Effector CD4-positive, alpha-beta T cell (primary cell): ENCODE measurements around the gene CASP2.

Experiments
- DNase-seq: peaks from one replicate; pipeline ENCODE4 v3.0.0-alpha.2; 2020

CASP2 gene

DNA sequence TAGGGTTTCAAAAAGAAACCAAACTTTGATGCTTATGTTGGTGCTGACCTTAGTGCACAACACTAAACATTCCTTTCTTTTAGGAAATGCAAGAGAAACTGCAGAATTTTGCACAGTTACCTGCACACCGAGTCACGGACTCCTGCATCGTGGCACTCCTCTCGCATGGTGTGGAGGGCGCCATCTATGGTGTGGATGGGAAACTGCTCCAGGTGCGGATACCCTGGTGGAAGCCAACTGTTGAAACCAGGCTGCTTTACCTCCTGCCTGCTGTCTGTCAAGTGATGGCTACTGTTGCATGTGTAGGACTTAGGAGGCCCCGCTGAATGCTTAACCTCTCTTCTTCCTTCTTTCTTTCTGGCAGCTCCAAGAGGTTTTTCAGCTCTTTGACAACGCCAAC, 11.7 kb downstream of the CASP2 start:
- DNase-seq, result peak; percentile 60

DNA sequence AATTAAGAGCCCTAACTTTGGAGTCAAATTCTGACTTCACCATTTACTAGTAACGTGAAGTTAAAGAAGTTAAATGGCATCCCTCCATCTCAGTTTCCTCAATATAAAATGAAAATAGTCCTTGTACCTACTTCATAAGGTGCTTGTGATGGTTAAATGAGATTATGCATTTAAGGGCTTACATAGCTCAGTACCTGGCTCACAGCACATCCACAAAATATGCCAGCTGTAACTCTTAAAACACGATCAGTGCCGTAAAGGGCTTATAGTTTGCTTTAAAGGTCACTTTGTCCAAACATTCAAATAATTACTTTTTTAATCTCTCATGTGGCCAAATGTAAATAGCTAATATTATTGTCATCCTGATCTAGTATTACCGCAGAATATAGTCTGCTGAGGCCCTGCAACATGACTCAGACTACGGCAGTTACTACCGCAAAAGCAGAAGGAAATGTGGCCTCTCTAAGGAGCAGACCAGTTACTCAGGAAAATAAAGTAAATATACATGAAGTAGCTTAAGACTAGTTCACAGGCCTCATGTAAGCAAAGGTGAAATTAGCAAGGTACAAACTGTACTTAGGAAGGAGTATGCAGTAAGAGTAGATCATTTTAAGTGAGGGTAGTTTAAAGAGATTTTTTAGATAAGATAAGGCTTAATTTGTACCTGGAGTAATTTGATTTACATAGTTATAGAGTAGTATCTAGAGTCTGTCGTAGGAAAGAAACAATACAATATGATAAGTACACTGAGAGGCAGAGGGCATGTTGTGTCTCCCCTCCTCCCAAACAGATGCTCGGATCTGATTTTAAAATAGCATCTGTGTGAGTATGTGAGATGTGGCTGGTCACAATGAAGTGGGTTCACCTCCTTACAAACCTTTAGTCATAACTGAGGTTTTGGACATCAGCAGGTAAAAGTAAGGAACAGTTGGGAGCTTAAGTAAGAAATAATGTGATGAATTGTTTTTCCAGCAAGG, 13.1 kb downstream of the CASP2 start:
- no peak for DNase-seq

DNA sequence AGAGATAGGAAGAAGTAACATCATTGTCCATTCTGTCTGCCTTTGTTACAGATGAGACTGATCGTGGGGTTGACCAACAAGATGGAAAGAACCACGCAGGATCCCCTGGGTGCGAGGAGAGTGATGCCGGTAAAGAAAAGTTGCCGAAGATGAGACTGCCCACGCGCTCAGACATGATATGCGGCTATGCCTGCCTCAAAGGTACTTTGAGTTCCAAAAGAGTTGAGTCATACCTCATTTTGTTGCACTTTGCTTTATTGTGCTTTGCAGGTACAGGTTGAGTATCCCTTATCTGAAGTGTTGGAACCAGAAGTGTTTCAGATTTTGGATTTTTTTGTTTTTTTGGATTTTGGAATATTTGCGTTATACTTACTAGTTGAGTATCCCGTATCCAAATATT, 15.6 kb downstream of the CASP2 start:
- no peak for DNase-seq

DNA sequence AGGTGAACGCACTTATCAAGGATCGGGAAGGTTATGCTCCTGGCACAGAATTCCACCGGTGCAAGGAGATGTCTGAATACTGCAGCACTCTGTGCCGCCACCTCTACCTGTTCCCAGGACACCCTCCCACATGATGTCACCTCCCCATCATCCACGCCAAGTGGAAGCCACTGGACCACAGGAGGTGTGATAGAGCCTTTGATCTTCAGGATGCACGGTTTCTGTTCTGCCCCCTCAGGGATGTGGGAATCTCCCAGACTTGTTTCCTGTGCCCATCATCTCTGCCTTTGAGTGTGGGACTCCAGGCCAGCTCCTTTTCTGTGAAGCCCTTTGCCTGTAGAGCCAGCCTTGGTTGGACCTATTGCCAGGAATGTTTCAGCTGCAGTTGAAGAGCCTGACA, 16.8 kb downstream of the CASP2 start:
- no peak for DNase-seq

DNA sequence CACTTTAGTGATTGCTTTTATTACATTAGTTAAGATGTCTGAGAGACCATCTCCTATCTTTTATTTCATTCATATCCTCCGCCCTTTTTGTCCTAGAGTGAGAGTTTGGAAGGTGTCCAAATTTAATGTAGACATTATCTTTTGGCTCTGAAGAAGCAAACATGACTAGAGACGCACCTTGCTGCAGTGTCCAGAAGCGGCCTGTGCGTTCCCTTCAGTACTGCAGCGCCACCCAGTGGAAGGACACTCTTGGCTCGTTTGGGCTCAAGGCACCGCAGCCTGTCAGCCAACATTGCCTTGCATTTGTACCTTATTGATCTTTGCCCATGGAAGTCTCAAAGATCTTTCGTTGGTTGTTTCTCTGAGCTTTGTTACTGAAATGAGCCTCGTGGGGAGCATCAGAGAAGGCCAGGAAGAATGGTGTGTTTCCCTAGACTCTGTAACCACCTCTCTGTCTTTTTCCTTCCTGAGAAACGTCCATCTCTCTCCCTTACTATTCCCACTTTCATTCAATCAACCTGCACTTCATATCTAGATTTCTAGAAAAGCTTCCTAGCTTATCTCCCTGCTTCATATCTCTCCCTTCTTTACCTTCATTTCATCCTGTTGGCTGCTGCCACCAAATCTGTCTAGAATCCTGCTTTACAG, 17.4 kb downstream of the CASP2 start:
- peak; percentile 62 for DNase-seq

DNA sequence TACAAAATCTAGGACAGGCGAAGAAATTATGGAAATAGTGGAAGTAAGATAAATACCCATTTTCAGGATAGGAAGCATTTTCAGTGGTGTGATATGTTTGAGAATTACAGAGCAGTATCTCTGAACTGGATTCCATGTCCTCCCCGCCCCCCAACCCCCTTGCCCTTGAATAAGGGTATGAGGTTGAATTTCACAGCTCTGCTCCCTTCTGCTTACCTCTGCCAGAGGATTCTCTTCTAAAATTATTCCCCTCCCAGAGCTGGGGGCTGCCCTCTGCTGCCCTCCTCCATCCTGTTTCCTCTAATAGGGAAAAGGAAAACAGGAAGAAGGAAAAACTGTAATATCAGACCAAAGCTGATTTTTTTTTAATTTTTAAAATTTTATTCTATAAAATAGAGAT, 20.5 kb downstream of the CASP2 start:
- DNase-seq, result no peak

DNA sequence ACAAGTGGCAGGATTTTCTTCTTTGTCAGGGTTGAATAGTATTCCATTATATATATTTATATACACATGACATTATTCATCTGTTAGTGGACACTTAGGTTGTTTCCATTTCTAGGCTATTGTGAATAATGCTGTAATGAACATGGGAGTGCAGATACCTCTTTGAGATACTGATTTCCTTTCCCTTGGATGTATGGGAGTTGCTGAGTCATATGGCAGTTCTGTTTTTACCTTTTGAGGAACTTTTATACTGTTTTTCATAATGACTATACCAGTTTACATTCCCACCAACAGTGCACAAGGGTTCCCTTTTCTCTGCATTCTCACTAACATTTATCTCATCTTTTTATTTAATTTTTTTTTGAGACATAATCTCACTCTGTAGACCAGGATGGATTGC, 26.0 kb downstream of the CASP2 start:
- no peak for DNase-seq

DNA sequence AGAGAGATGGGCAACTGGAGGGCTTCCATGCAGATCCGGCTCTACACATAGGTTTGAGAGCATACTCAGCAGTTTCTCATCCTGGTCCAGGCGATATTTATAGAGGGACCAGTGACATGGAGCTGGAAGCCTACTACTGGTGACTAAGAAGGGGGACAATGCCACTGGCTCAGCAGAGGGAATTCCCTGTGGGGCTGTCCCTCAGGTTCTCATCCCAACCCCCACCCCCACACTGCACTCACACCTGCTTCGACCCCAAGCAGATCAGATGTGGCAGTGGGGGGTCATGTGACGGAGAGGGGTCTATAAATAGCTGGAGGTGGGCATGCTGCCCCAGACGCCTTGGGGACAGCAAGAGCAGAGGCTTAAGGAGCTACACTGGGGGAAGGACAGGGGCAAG, 27.6 kb downstream of the CASP2 start, which contains the start of gene CLCN1:
Gene CLCN1 (plus strand): TSS at position 336 of the 400 bp plus-strand sequence. CDS start 102 bp downstream, outside the sequence.
- no peak for DNase-seq

DNA sequence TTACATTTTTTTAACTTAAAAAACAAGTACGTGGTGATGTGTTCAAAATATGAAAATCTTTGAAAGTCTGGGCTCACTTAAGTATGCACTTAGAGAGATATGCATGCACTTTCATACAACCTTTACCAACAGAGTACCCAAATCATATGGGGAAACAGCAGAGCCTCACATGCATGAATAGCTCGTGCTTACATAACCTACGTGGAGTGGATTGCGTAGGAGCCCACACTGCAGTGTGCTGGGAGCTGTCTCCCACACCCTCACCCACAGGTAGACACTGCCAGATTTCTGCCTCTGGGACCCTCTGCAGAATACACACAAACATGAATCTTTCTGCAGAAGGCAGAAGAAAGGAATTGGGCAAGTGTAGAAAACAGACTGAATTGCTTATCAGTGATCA, 28.3 kb downstream of the CASP2 start:
- DNase-seq, result no peak

DNA sequence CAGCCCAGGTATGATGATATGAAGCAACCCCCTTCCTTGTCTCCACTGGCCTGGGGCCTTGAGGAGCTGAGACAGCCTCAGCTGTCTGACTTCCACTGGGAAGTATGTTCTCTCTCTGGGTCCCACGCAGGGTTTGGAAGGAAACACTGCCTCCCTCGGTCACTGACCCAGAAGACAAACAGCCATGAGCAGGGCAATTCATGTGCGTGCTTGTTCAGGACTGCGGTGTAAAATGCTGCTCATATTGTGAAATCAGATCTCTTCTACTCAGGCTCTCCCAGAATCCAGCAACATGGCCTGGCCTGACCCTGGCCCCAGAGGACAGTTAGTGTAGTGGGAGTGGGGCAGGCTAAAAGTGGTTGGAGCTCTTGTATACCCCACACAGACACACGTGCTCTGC, 30.5 kb downstream of the CASP2 start:
- DNase-seq, result no peak

DNA sequence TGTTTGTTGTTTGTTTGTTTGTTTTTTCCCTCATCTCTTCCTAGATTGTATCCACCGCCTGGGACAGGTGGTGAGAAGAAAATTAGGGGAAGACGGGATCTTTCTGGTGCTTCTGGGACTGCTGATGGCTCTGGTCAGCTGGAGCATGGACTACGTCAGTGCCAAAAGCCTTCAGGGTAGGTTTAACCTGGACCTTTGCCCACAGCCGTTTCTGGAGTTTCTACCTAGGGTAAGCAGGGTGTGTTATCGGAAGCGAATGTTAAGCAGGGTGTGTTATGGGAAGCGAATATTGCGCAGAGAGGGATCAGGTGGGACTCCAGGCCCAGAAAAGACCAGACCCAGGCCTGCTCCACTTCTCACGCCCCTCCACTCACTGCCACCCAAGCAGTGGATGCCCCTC, 32.5 kb downstream of the CASP2 start:
- DNase-seq, result no peak

DNA sequence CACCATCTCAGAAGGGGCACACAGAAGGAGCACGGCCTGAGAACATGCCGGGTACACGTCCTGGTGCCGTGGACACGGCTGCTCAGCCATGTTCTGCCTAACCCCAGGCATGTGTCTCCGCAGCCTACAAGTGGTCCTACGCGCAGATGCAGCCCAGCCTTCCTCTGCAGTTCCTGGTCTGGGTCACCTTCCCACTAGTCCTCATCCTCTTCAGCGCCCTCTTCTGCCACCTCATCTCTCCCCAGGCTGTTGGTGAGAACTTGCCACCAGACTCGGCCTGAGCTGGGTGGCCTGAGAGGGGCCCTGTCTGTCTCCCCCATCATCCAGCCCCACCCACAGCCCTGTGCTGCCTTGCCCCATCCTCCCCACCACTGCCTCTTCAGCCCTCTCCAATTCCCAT, 33.1 kb downstream of the CASP2 start:
- DNase-seq, result no peak

DNA sequence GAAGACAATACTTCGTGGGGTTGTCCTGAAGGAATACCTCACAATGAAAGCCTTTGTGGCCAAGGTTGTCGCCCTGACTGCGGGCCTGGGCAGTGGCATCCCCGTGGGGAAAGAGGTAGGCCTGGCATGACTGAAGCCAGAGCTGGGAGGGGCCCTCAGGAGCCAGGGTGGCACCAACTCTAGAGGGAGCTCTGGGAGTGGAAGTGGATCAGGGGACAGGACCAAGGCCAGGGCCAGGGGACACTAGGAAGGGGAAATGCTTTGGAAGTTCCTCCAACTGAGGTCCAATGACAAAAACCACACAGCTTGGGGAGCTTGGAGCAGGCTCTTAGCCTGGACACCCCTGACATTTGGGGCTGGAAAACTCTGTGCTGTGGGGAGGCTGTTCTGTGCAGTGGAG, 33.6 kb downstream of the CASP2 start:
- DNase-seq, result no peak

DNA sequence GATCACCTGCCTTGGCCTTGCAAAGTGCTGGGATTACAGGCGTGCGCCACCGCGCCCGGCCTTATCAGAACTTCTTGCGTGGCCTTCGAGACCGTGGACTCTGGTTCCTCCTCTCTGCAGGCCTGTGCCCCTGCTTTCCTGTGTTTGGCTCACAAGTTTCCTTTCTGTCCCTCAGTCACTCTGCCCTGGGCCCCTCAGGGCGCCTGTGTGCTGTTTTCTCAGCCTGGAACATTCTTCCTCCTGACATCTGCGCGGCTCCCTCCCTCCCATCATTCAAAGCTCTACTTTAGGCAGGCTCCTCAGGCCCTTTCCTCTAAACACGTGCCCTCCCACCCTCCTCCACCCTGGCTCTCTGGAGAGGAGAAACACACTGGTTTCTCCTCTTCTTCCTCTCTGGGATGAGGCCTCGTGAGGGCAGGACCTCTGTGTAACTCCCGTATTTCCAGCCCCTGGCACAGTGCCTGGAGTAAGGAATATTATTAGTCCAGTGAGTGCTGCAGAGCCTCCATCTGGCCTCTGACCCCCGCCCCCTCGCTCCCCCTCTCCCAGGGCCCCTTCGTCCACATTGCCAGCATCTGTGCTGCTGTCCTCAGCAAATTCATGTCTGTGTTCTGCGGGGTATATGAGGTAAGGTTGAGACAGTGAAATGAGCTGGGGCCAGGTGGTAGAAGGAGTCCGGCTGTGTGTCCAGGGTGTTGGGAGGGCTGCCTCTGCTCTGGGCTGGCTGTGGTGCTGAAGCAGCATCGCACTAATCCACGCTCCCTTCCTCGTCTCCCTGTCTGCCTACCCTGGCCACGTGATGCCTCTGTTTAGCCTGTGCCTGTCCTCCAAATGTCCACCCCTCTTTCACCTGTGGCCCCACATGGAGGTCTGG, 34.8 kb downstream of the CASP2 start:
- no peak for DNase-seq

DNA sequence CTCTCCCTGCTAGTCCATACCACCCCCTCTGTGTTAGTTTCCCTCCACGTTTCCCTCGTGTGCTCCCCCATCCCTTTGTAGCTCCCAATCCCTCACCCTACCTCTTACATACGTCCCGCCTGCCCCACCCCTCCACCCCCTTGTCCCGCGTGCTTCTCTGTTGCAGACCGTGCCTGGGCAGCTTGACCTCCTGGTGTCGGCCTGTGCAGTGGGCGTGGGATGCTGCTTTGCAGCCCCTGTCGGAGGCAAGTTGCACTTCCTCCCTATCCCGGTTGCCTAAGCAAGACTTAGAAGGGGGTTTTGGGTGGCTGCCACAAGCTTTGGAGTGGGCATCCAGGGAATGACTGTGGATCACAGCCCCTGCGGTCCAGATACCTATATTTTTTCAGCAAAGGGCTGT, 35.5 kb downstream of the CASP2 start:
- DNase-seq, result no peak

DNA sequence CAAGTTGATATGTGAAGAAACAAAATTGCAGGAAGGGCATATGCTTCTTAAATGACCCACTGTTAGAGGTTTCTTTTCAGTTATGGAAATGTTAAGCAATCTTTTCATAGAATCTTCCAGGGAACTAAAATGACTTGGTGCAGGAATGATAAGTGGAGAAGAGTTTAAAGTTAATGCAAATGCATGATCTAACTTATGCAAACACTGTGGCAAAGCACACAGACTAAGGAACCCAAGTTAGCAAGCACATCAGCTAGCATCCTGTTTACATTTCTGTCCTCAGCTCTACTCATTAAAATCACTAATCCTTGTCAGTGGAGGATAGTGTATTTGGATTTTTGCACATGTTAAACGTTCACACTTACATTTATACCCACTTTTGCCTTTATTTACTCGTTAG, 37.1 kb downstream of the CASP2 start:
- DNase-seq, result no peak

DNA sequence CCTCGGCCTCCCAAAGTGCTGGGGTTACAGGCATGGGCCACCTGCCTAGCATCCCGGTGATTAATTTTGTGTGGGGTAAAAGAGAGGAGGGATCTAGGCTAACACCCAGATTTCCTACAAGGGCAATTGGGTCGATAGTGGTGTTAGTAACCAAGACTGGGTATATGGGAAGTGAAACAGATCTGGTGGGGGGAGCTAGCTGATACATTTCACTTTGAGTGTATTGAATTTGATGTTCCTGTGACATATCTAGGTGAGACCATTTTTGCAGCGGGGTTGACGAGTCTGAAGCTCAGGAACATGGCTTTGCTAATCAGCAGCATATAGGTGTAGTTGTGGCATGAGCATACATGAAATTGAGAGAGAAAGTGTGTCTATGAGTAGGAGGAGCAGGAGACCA, 39.8 kb downstream of the CASP2 start:
- DNase-seq, result no peak

DNA sequence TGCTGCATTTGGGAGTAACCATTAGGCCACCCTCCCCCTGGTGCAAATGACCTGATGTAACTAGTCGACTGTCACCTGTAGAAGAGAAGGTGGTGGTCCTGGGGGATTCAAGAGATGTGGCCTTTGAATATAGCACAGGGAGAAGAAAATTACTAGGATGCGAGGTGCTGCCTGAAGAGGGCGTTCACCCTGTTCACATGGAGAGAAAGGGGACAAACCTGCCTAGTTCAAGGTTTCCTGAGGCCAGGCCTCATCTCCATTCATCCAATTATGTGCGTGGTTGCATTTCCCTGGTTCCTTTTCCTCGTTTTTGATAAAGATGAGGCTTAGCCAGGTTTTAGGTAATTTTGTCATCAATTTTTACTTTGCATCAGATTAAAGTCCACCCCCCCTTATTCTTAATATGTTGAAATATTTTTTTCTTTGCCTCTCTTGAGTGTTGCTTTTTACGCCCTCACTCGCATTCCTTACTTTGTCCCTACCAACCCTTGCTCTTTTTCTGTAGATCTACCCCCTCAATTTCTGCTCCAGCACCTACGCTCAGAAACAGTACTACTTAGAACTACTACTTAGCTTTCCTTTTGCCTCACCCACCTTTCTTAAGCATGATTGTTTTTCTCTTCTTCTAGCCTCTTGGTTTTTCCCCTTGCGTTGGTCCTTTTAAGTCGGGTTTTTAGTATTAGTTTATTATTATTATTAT, 41.5 kb downstream of the CASP2 start:
- DNase-seq, result no peak

DNA sequence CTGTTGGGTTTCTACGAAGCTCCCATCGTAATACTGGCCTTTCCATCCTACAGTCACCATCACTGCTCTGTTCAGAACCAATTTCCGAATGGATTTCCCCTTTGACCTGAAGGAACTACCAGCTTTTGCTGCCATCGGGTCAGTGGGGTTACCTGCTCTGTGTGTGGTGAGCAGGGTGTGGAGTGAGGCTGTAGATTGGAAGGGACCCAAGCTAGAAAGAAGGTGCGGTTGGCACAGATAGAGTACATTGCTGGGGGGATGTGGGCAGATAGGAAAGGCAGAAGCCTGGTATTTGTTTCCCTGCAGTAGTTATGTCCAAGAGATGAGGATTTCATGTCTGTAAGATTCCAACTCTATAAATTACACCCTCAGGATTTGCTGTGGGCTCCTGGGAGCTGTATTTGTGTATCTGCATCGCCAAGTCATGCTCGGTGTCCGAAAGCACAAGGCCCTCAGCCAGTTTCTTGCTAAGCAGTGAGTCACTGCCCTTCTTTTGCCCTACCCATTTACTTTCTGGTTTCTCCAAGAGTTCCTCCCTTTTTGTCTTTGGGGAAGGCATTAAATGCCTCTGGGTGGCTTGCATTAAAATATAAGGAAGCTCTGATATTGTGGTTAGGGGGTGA, 43.1 kb downstream of the CASP2 start:
- DNase-seq, result no peak

DNA sequence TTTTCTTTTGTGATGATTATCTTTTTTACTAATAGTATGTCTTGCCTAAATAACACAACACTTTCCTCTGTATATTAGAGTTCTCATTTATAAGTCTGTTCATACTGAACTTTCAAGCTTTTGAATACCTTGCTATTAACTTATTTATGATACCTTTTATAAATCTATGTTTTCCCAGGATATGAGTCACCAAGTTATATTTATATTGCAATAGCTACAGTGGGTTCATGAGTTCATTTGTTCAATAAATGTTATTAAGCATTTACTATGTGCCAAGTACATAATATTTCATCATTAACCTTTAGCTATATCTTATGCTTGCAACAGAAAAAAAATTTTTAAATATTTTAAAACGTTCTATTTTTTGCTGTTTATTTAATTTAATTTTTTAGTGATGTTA, 46.1 kb downstream of the CASP2 start:
- no peak for DNase-seq

DNA sequence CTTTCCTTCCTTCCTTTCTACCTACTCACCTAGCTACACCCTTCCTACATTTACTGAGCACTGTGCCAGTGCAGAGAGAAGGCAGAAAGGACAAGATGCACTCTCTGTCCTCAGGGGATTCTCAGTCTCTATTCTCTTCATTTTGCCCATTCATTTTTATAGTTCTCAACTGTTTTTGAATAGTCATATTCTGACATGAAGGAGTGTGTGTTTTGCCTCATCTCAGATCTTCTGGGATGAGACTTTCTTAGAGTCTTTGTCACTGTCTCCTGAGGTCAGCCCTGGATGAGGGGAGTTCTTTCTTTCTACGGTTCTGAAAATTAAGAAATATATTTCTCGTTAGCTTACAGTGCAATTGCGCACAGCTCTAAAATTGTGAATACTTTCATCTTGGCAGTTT, 49.1 kb downstream of the CASP2 start:
- DNase-seq, result no peak

DNA sequence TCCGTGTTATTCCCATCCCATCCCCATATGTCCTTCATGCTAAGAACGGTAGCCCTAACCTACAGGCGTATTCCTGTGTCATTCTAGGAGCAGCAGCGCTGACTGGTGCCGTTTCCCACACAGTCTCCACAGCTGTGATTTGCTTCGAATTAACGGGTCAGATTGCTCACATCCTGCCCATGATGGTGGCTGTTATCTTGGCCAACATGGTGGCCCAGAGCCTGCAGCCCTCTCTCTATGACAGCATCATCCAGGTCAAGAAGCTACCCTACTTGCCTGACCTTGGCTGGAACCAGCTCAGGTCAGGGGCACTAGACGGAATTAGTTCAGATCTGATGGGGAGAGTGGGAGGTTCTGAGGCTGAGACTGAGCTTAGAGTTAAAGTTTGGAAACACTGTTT, 53.7 kb downstream of the CASP2 start:
- no peak for DNase-seq
